Glomerular visceral epithelial cell (primary cell): ENCODE data around the gene CNPY2.
"Not testable (repeated sequence)": the region's sequence is repeated elsewhere in the genome, so short reads cannot be mapped to it uniquely, and the experiment has no call there.

Experiments
- DNase-seq: peaks from one replicate; pipeline ENCODE4 v3.0.0-alpha.2; 2016; ENCODE audit errors: extremely low spot score

CNPY2 gene

GRCh38 chr12:56315622-56316473, at the start of gene CNPY2:
TSS of gene CNPY2 (minus strand) at chr12:56315988. CDS start at chr12:56315217, 771 bp downstream.
- peak; percentile 99 for DNase-seq

GRCh38 chr12:56362130-56363059, 46.6 kb upstream of the CNPY2 start, which contains the start of gene APOF:
TSS of gene APOF (minus strand) at chr12:56362857. CDS start at chr12:56362745, 112 bp downstream.
- no peak for DNase-seq

- no peak for DNase-seq
Measured at GRCh38 chr12:56361487-56362129, 45.8 kb upstream of the CNPY2 start.

GRCh38 chr12:56359851-56360767, 44.3 kb upstream of the CNPY2 start, which contains the start of gene STAT2:
TSS of gene STAT2 (minus strand) at chr12:56360107. CDS start at chr12:56356571, 3,536 bp downstream.
- DNase-seq = peak; percentile 100

- DNase-seq = peak; percentile 54
Measured at GRCh38 chr12:56358836-56359532, 43.2 kb upstream of the CNPY2 start.

GRCh38 chr12:56351325-56351724, 35.5 kb upstream of the CNPY2 start:
- no peak for DNase-seq

GRCh38 chr12:56350662-56351061, 34.9 kb upstream of the CNPY2 start:
- no peak for DNase-seq

- DNase-seq = no peak
Measured at GRCh38 chr12:56348776-56349175, 33.0 kb upstream of the CNPY2 start.

- not testable (repeated sequence) for DNase-seq
Measured at GRCh38 chr12:56347255-56347654, 31.5 kb upstream of the CNPY2 start.

GRCh38 chr12:56346675-56347074, 30.9 kb upstream of the CNPY2 start:
- no peak for DNase-seq

GRCh38 chr12:56342290-56342689, 26.5 kb upstream of the CNPY2 start:
- DNase-seq = not testable (repeated sequence)

- DNase-seq = no peak
Measured at GRCh38 chr12:56341616-56342015, 25.8 kb upstream of the CNPY2 start.

- DNase-seq = no peak
Measured at GRCh38 chr12:56339158-56339422, 23.3 kb upstream of the CNPY2 start.

- peak; percentile 85 for DNase-seq
Measured at GRCh38 chr12:56338308-56339157, 22.7 kb upstream of the CNPY2 start, which contains the start of gene IL23A. TSS of gene IL23A (plus strand) at chr12:56338884. CDS start at chr12:56339045, 161 bp downstream.

- no peak for DNase-seq
Measured at GRCh38 chr12:56337753-56338251, 22.0 kb upstream of the CNPY2 start.

- DNase-seq = no peak
Measured at GRCh38 chr12:56336361-56337167, 20.8 kb upstream of the CNPY2 start.

- DNase-seq = not testable (repeated sequence)
Measured at GRCh38 chr12:56335527-56335926, 19.7 kb upstream of the CNPY2 start.

GRCh38 chr12:56334490-56334793, 18.7 kb upstream of the CNPY2 start:
- no peak for DNase-seq
